GM23338 (cell line): ENCODE measurements around the gene DYSF. TPM values are rescaled to one million over a fixed set of nuclear protein-coding genes. Genes with fewer than 3 reads are reported as not detected.
A peak's percentile ranks its signal among the peaks of the same experiment; 100 is the strongest.
"Not testable (repeated sequence)": the region's sequence is repeated elsewhere in the genome, so short reads cannot be mapped to it uniquely, and the experiment has no call there.

ENCODE experiments used
- ATAC-seq: fragments of 200-7000 bp; cut with Tn5 transposase; 3 replicates; pipeline ENCODE4 v1.9.1; 2020
- DNase-seq: peaks from one replicate; pipeline ENCODE4 v3.0.0-alpha.2; 2015; ENCODE audit warnings: low spot score
- H2AFZ ChIP-seq: fragments of 200-600 bp; sonication (generic); 2 replicates; pipeline ENCODE4 v1.8.0; 2016; ENCODE audit warnings: antibody characterized with exemption, mild to moderate bottlenecking, moderate library complexity
- H3F3A ChIP-seq: fragments of 200-600 bp; sonication (generic); replicated peaks from 2 replicates; pipeline ENCODE4 v1.8.0; 2017; ENCODE audit warnings: antibody characterized with exemption, mixed run types, low read depth
- H3K27ac ChIP-seq: fragments of 200-600 bp; sonication (generic); 2 replicates; pipeline ENCODE4 v1.6.1; 2016; ENCODE audit warnings: low read depth
- H3K27me3 ChIP-seq: fragments of 200-600 bp; sonication (generic); 2 replicates; pipeline ENCODE4 v1.8.0; 2016; ENCODE audit warnings: mild to moderate bottlenecking, mixed run types, moderate library complexity; ENCODE audit not compliant: insufficient read depth
- H3K36me3 ChIP-seq: fragments of 200-600 bp; sonication (generic); 2 replicates; pipeline ENCODE4 v1.8.0; 2016; ENCODE audit warnings: mild to moderate bottlenecking; ENCODE audit not compliant: insufficient read depth
- H3K4me1 ChIP-seq: fragments of 200-600 bp; sonication (generic); 2 replicates; pipeline ENCODE4 v1.8.0; 2016; ENCODE audit warnings: mild to moderate bottlenecking, moderate library complexity; ENCODE audit not compliant: insufficient read depth
- H3K4me2 ChIP-seq: fragments of 200-600 bp; sonication (generic); 2 replicates; pipeline ENCODE4 v1.7.1; 2017; ENCODE audit warnings: mixed run types
- H3K4me3 ChIP-seq: fragments of 200-600 bp; sonication (generic); 2 replicates; pipeline ENCODE4 v1.6.1; 2016; ENCODE audit warnings: mixed run types
- H3K79me2 ChIP-seq: fragments of 200-600 bp; sonication (generic); replicated peaks from 2 replicates; pipeline ENCODE4 v1.8.0; 2017; ENCODE audit warnings: mild to moderate bottlenecking; ENCODE audit not compliant: insufficient read depth
- H3K9me2 ChIP-seq: fragments of 200-600 bp; sonication (generic); 2 replicates; pipeline ENCODE4 v1.8.0; 2017; ENCODE audit not compliant: insufficient read depth
- H4K20me1 ChIP-seq: fragments of 200-600 bp; sonication (generic); replicated peaks from 2 replicates; pipeline ENCODE4 v1.8.0; 2017; ENCODE audit warnings: mild to moderate bottlenecking; ENCODE audit not compliant: insufficient read depth
- H3K27ac Mint-ChIP-seq: 2 replicates; pipeline ENCODE4 v1.8.0; 2020; ENCODE audit warnings: inconsistent platforms, mild to moderate bottlenecking, moderate library complexity, mixed read lengths
- H3K27me3 Mint-ChIP-seq: 3 replicates; pipeline ENCODE4 v1.8.0; 2022; ENCODE audit warnings: low read depth, mild to moderate bottlenecking, moderate library complexity, mixed read lengths, inconsistent platforms; ENCODE audit not compliant: insufficient read depth, poor library complexity
- H3K36me3 Mint-ChIP-seq: 3 replicates; pipeline ENCODE4 v1.8.0; 2021; ENCODE audit warnings: low read depth, mild to moderate bottlenecking, inconsistent platforms, moderate library complexity, mixed read lengths
- H3K4me1 Mint-ChIP-seq: 3 replicates; pipeline ENCODE4 v1.8.0; 2020; ENCODE audit warnings: mild to moderate bottlenecking, inconsistent platforms, mixed read lengths
- H3K4me3 Mint-ChIP-seq: 3 replicates; pipeline ENCODE4 v1.8.0; 2021; ENCODE audit warnings: moderate library complexity, mild to moderate bottlenecking, inconsistent platforms, mixed read lengths
- H3K9me3 Mint-ChIP-seq: 3 replicates; pipeline ENCODE4 v1.8.0; 2020; ENCODE audit warnings: moderate library complexity, mild to moderate bottlenecking, inconsistent platforms, mixed read lengths
- EZH2 ChIP-seq: fragments of 200-600 bp; sonication (generic); IDR thresholded peaks from one replicate; pipeline ENCODE4 v1.8.0; 2017; ENCODE audit warnings: antibody characterized with exemption, mild to moderate bottlenecking, low read depth; ENCODE audit not compliant: unreplicated experiment
- JUNB ChIP-seq: IDR thresholded peaks from one replicate; pipeline ENCODE4 v1.6.1; 2016; ENCODE audit warnings: antibody characterized with exemption; ENCODE audit not compliant: unreplicated experiment
- STAT1 ChIP-seq: IDR thresholded peaks from one replicate; pipeline ENCODE4 v1.6.1; 2016; ENCODE audit warnings: antibody characterized with exemption; ENCODE audit not compliant: unreplicated experiment
- ZNF331 ChIP-seq: fragments of 250-450 bp; sonication (Bioruptor Pico); IDR thresholded peaks from 2 replicates; pipeline ENCODE4 v1.5.0; 2020; ENCODE audit warnings: low read depth, mild to moderate bottlenecking, moderate library complexity
- polyA plus RNA-seq: library from polyadenylated mRNA; unstranded; fragments of >200 nt; fragmentation: Nextera tagmentation; extraction: Ambion mirVana; gene quantifications from 2 replicates; pipeline ENCODE4 v1.2.1, GENCODE V29; 2016
- total RNA-seq: library from RNA; depleted of rRNA; stranded (reverse); fragments of >200 nt; shearing (Covaris generic); gene quantifications from 2 replicates; pipeline ENCODE4 v1.2.3, GENCODE V29; 2014
- TF ChIP-seq, protein P1 (sequence below): IDR thresholded peaks from 2 replicates; pipeline ENCODE4 v1.6.1; 2016; ENCODE audit warnings: antibody characterized with exemption
- TF ChIP-seq, protein P2 (sequence below): fragments of 250-450 bp; sonication (Bioruptor Pico); IDR thresholded peaks from 2 replicates; pipeline ENCODE4 v1.5.0; 2020; ENCODE audit warnings: mild to moderate bottlenecking, moderate library complexity

The DYSF gene
- total and polyA plus RNA-seq, 2 experiments from 2014 or later = 7.3 to 21.3 TPM

DNA sequence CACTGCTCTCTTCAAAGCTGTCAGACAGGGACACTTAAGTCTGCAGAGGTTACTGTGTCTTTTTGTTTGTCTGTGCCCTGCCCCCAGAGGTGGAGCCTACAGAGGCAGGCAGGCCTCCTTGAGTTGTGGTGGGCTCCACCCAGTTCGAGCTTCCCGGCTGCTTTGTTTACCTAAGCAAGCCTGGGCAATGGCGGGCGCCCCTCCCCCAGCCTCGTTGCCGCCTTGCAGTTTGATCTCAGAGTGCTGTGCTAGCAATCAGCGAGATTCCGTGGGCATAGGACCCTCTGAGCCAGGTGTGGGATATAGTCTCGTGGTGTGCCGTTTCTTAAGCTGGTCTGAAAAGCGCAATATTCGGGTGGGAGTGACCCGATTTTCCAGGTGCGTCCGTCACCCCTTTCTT, 36.5 kb upstream of the DYSF start:
- not testable (repeated sequence) for H3K27me3 Mint-ChIP-seq, H3F3A ChIP-seq, H3K9me3 Mint-ChIP-seq, H3K4me1 ChIP-seq, DNase-seq, H4K20me1 ChIP-seq, H3K9me2 ChIP-seq, H3K27me3 ChIP-seq, H3K4me1 Mint-ChIP-seq, H3K36me3 Mint-ChIP-seq, H3K36me3 ChIP-seq, H2AFZ ChIP-seq, ATAC-seq
- H3K27ac Mint-ChIP-seq = peak overlapping the region; percentile 97
- peak overlapping the region; percentile 84 for H3K4me3 Mint-ChIP-seq
- Histone ChIP-seq H3K4me2 (peak overlapping the region; percentile 67; the same call in 1 of the 2 replicates), H3K27ac (peak overlapping the region; percentile 92), H3K4me3 (peak overlapping the region; percentile 62), H3K79me2 (peaks cover 31% of the 10 kb centered on the region)

DNA sequence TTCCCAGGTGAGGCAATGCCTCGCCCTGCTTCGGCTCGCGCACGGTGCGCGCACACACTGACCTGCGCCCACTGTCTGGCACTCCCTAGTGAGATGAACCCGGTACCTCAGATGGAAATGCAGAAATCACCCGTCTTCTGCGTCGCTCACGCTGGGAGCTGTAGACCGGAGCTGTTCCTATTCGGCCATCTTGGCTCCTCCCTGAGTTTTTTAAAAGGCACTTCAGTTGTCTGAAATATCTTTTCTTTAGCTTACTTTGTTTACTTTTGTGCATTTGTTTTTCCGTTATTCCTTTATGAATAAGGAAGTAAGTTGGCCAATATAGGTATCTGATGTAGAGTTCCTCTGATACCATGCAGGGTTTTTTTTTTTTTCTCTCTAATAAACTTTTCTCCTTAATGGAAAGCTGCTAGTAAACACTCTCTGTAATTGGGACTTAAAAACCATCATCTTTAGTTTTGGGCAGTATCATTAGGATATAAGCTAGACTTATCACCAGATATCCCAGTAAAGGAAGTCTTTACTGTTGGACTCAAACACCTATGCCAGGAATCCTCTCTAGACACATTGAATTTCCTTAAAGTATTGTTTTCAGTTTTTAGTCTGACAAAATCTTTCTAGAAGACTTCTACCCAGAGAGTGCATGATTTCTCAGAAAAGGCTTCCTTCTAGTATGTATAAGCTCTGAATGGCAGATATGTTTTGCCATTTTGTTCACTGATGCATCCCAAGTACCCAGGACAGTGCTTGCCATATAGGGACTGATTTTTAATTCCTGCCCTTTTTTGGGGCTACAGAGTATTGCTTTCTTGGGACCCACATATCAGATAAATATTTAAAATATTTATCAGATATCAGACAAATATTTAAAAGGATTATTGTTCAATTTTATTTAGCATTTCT, 35.8 kb upstream of the DYSF start:
- Mint-ChIP-seq H3K36me3 (peaks cover 9% of the 10 kb centered on the region), H3K27ac (peak overlapping the region; percentile 97), H3K4me1 (peaks cover 10% of the 10 kb centered on the region; the same call in 2 of the 3 replicates), H3K4me3 (peak overlapping the region; percentile 84), H3K27me3 (no peaks in the 10 kb centered on the region), H3K9me3 (no peaks in the 10 kb centered on the region)
- 0 out of 2 replicates have a peak, but pooled peaks cover 4% of the 10 kb centered on the region for H3F3A ChIP-seq
- H3K4me2 ChIP-seq = peak overlapping the region; percentile 79
- no peak overlapping the region for H2AFZ ChIP-seq
- peaks cover 8% of the 10 kb centered on the region; the same call in 1 of the 2 replicates for H3K4me1 ChIP-seq
- H3K4me3 ChIP-seq = peak overlapping the region; percentile 62
- DNase-seq (peak; percentile 19), ATAC-seq (peak; percentile 36; the same call in 2 of the 3 replicates)
- H3K36me3 ChIP-seq = peaks cover 2% of the 10 kb centered on the region
- H3K27me3 ChIP-seq = no peaks in the 10 kb centered on the region
- H3K79me2 ChIP-seq = peaks cover 31% of the 10 kb centered on the region
- TF ChIP-seq ZNF331 (no peak), STAT1 (no peak), JUNB (no peak), EZH2 (no peak)
- TF ChIP-seq, protein P1, sequence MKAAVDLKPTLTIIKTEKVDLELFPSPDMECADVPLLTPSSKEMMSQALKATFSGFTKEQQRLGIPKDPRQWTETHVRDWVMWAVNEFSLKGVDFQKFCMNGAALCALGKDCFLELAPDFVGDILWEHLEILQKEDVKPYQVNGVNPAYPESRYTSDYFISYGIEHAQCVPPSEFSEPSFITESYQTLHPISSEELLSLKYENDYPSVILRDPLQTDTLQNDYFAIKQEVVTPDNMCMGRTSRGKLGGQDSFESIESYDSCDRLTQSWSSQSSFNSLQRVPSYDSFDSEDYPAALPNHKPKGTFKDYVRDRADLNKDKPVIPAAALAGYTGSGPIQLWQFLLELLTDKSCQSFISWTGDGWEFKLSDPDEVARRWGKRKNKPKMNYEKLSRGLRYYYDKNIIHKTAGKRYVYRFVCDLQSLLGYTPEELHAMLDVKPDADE = no peak
- TF ChIP-seq, protein P2, sequence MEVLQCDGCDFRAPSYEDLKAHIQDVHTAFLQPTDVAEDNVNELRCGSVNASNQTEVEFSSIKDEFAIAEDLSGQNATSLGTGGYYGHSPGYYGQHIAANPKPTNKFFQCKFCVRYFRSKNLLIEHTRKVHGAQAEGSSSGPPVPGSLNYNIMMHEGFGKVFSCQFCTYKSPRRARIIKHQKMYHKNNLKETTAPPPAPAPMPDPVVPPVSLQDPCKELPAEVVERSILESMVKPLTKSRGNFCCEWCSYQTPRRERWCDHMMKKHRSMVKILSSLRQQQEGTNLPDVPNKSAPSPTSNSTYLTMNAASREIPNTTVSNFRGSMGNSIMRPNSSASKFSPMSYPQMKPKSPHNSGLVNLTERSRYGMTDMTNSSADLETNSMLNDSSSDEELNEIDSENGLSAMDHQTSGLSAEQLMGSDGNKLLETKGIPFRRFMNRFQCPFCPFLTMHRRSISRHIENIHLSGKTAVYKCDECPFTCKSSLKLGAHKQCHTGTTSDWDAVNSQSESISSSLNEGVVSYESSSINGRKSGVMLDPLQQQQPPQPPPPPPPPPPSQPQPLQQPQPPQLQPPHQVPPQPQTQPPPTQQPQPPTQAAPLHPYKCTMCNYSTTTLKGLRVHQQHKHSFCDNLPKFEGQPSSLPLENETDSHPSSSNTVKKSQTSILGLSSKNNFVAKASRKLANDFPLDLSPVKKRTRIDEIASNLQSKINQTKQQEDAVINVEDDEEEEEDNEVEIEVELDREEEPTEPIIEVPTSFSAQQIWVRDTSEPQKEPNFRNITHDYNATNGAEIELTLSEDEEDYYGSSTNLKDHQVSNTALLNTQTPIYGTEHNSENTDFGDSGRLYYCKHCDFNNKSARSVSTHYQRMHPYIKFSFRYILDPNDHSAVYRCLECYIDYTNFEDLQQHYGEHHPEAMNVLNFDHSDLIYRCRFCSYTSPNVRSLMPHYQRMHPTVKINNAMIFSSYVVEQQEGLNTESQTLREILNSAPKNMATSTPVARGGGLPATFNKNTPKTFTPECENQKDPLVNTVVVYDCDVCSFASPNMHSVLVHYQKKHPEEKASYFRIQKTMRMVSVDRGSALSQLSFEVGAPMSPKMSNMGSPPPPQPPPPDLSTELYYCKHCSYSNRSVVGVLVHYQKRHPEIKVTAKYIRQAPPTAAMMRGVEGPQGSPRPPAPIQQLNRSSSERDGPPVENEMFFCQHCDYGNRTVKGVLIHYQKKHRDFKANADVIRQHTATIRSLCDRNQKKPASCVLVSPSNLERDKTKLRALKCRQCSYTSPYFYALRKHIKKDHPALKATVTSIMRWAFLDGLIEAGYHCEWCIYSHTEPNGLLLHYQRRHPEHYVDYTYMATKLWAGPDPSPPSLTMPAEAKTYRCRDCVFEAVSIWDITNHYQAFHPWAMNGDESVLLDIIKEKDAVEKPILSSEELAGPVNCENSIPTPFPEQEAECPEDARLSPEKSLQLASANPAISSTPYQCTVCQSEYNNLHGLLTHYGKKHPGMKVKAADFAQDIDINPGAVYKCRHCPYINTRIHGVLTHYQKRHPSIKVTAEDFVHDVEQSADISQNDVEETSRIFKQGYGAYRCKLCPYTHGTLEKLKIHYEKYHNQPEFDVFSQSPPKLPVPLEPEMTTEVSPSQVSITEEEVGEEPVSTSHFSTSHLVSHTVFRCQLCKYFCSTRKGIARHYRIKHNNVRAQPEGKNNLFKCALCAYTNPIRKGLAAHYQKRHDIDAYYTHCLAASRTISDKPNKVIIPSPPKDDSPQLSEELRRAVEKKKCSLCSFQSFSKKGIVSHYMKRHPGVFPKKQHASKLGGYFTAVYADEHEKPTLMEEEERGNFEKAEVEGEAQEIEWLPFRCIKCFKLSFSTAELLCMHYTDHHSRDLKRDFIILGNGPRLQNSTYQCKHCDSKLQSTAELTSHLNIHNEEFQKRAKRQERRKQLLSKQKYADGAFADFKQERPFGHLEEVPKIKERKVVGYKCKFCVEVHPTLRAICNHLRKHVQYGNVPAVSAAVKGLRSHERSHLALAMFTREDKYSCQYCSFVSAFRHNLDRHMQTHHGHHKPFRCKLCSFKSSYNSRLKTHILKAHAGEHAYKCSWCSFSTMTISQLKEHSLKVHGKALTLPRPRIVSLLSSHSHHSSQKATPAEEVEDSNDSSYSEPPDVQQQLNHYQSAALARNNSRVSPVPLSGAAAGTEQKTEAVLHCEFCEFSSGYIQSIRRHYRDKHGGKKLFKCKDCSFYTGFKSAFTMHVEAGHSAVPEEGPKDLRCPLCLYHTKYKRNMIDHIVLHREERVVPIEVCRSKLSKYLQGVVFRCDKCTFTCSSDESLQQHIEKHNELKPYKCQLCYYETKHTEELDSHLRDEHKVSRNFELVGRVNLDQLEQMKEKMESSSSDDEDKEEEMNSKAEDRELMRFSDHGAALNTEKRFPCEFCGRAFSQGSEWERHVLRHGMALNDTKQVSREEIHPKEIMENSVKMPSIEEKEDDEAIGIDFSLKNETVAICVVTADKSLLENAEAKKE (CRISPR knock-in tag) = no peak
- H4K20me1 ChIP-seq = no peaks in the 10 kb centered on the region; the same call in 1 of the 2 replicates
- no peaks in the 10 kb centered on the region for H3K9me2 ChIP-seq
- H3K27ac ChIP-seq = peak overlapping the region; percentile 92
